NCI-H1694 treated with DMSO at 0.1 percent for 48 hours (cell line): ENCODE results near the gene GALNT14.
A peak's percentile ranks its signal among the peaks of the same experiment; 100 is the strongest.

Experiments used
- DNase-seq: peaks from one replicate; lab custom pipeline; 2025; lab: John Stamatoyannopoulos, UW

The GALNT14 gene

DNA sequence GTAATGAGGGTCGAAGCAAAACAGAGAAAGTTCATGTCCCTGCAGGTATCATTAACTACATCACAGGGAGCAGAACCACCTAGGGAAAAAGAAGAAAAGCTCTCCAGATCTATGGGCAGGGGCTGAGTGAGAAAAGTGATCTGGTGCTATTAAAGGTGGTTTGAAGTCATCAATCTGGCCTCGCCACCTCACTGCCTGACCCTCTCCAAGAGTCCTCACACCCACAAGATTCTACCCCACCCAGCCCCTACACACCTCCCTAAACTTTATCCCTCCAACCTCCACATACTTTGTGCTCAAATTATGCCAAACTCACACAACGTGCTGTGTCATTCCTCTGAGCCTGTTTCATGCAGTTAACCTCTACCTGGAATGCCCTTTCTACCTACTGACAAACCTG, 2.2 kb downstream of the GALNT14 start:
- DNase-seq, result no peak

DNA sequence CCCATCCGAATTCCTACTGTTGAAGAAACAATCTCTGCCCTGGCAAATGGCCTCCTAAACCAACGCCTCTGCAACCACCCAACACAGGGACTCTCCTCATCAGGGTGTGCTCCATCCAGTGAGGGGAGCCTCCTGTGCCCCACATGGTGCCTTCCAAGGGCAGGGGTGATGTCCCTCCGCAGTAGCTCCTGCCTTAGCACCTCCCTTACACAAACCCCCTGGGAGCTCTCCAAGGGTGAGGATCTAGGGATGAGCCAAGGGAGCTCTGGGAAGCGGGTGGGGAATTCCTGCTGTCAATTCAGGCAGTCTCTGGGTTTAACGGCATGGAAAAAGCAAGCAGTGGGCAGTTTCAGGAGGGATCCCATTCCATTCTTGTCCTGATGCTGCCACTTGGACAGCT, 3.8 kb downstream of the GALNT14 start:
- DNase-seq, result no peak

- no peak for DNase-seq
Measured at GRCh38 chr2:31132786-31133185, 5.5 kb downstream of the GALNT14 start.

GRCh38 chr2:31131871-31132270, 6.4 kb downstream of the GALNT14 start:
- no peak for DNase-seq

DNA sequence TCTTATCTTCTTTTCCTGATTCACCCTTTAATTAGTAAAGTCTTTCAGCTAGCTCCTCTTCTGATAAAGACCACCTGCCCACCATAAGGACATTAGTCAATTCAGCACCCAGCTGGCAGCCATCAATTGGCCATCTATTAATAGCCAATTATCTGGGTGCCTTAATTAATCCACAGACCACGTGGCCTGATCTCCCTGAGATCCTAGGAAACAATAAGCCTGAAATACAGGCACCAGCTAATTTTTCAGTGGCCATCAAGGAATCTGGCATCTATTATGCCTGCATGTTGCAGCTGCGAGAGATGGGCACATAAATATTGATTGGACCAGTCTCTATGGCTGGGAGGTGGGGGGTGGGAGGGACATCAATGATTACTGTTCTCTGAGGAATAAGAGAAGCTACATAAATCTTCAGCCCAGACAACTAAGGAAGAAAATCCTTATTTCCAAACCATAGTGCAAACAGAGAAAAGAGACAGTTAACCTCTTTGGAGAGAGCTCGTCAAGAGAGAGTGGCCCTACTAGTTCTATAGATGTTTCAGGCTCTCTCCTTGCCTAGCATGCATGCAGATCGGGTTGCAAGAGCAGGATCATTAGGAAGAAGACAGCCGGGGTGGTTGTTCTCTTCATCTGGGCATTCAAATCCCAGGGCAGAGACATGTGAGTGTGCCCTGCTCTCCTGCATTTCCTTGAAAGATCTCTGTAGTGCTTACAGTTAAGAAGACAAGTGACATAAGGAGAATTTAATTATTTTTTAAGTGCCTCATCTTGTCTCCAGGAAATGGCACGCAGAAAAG, 8.7 kb downstream of the GALNT14 start:
- DNase-seq, result peak; percentile 55

DNA sequence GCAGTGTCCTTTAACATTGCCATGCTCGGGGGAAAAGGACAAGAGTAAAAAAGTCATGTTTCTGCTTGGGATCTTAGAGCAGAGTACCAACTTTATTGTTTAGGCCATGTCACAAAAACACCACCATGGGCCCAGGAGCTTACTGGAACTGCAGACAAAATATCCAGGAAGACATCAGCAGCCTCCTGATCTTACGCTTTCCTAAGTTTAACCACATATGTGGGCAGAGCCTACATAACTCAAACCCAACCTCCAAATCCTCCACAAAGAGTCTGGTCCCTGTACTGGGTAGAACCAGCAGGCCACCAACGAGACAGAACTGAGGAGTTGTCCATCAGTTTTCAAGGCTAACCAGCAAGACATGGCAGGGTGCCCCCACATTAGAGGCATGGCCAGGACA, 10.3 kb downstream of the GALNT14 start:
- DNase-seq, result no peak

DNA sequence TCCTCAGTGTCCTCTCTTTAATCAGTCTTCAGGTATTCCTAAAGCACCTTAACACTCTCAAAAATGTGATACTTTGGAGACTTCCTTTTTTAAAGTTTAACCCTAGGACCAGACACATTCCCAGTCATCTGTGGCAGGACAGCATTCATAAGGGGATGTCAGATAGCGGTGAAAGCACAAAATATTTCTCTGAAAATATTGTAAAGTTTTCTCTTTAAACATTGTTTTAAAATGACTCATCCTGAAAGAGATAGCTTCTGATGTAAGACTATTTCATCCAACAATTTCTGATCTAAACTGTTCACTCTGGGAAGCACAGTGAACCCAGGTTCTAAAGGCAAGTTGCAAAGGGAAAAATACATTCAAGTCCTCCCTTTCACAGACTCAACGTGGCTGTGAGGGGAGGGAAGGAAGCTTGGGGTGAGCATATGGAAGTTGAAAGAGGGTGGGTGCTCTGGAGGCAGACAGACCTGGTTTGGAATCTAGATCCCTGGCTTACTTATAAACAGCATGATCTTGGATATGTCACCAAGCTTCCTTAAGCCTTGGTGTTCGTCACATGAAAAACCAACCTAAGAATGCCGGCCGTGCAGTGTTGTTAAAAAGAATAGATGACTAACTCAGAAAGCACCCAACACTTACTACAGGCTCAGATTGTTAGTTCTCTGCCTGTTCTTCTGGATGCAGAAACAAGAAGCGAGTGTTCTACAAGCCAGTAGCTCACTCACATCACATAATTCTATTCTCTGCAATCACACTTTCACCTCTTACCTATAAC, 12.1 kb downstream of the GALNT14 start:
- no peak for DNase-seq

- no peak for DNase-seq
Measured at GRCh38 chr2:31124904-31125303, 13.3 kb downstream of the GALNT14 start.

- no peak for DNase-seq
Measured at GRCh38 chr2:31122133-31122532, 16.1 kb downstream of the GALNT14 start.

GRCh38 chr2:31113765-31114164, 24.5 kb downstream of the GALNT14 start:
- no peak for DNase-seq

DNA sequence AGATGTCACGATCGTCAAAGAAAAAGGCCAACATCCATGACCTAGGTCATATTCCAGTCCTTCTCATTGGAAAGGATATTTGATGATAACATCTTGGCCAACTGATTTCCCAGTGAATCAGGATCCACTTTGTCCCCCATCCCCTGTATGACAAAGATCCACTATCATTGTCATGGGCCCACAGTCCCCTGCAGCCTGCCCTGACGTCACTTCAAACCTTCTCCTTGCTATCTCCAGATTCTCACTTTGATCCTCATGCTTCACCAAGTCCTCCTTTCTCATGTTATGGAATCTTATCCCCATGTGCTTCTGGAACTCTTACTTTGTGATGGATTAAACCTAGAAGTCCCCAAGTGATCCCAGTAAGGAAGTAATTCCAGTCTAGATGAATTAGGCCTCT, 25.7 kb downstream of the GALNT14 start:
- no peak for DNase-seq

- DNase-seq, result no peak
Measured at GRCh38 chr2:31110998-31111397, 27.2 kb downstream of the GALNT14 start.

GRCh38 chr2:31110431-31110830, 27.8 kb downstream of the GALNT14 start:
- no peak for DNase-seq

- no peak for DNase-seq
Measured at GRCh38 chr2:31109633-31110192, 28.5 kb downstream of the GALNT14 start.

GRCh38 chr2:31108561-31109286, 29.5 kb downstream of the GALNT14 start:
- no peak for DNase-seq

- peak; percentile 26 for DNase-seq
Measured at GRCh38 chr2:31107591-31108300, 30.5 kb downstream of the GALNT14 start.

DNA sequence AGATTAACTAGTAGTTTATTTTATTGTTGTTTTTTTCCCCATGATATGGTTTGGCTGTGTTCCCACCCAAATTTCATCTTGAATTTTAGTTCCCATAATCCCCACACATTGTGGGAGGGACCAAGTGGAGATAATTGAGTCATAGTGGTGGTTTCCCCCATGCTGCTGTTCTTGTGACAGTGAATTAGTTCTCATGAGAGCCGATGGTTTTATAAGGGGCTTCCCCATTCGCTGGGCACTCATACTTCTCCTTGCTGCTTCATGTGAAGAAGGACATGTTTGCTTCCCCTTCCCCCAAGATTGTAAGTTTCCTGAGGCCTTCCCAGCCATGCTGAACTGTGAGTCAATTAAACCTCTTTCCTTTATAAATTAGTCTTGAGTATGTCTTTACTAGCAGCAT, 36.5 kb downstream of the GALNT14 start:
- DNase-seq, result no peak

- DNase-seq, result no peak
Measured at GRCh38 chr2:31097962-31098613, 40.2 kb downstream of the GALNT14 start.

- DNase-seq, result no peak
Measured at GRCh38 chr2:31090188-31090587, 48.1 kb downstream of the GALNT14 start.

DNA sequence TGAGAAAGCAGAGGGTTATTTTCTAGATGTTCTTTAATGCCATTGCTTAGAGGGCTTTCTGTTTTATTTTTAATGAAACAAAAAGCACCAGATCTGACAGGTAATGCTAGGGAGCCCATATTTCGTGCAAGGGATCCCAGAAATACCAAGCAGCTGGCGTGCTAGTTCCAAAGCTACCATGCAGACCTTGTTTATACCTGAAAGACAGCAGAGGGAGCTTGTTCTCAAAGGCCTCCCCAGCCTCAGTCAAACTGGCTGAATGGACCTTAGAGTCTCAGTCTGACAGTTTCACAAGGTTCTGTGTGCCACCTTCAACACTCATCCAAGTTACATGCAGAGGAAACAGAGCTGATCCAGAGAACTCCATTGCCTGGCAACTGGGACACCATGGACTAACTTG, 48.6 kb downstream of the GALNT14 start:
- no peak for DNase-seq

DNA sequence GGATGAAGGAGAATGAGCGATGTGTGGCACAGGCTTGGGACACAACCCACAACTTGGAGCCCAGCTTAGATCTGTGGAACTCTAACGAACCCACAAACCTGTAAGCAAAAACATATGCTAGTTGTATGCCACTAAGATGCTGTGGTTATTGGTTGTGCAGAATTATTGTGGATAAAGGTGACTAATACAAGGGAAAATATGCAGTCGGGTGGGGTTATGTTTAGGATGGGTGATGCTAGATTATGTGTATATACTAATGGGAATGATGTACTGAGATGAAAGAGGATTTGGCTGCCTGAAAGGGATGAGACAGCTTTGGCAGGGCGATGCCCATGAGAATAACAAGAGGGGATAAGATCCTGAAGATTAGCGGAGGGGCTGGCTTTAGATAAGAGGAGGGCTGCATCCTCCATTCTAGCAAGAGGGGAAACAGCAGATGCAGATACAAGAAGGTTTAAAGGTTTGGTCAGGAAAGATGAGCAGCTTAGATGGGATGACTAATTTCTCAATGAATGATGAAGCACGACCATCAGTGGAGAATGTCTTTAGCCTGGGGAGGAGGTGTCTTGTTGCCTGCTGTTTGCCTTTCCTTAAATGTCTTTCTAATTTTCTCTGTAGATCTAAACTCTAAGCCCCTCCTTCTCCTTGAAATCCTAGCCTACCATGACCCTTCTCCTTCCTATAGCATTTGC, 49.6 kb downstream of the GALNT14 start:
- no peak for DNase-seq
